ENCODE results near the gene CARHSP1.
"Not testable (repeated sequence)": the region's sequence is repeated elsewhere in the genome, so short reads cannot be mapped to it uniquely, and the experiment has no call there.

The CARHSP1 gene

DNA sequence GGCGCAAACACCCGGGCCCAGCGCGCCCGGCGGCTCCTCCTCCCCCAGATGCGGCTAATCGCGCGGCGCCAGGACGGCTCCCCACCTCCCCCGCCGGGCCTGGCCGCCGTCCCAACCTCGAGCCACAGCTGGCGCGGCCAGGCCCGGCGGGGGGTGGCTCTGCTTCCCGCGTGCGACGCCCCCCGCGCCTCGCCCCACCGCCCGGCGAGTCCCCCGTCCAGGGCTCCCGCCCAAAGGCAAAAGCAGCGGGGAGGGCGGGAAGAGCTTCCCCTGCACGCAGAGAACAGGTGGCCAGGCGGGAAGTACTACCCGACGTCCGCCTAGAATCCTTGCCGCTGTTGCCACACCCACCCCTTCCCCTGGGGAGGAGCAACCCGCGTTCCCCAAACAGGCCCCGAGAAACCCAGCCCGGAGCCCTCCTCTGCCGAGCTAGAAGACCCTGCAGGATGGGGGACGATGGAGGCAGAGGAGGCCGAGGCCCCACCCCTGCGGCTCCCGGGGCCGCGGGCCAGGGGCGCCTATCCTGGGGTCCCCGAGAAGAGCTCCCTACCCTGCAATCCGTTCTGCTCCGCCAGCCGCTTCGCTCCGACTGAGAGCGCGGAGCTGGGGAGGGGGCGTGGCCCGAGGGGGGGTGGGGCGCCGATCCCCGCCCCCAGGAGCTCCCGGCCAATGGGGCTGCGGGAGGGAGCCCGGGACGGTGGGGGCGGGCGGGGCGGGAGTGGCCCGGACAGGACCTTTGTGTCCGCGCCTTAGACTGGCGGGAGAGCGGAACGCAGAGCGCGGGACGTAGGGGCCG is at the start of gene CARHSP1:
Gene CARHSP1, minus strand, starts transcription at position 591 of the 796 bp plus-strand sequence. CDS start 9,678 bp downstream, outside the sequence.
- Mint-ChIP-seq H3K9me3 (no peaks in the 10 kb centered on the region), H3K36me3 (peaks cover 6% of the 10 kb centered on the region), H3K4me3 (peak within 1 kb of the TSS; percentile 96), H3K27ac (peak within 1 kb of the TSS; percentile 82), H3K27me3 (no peaks in the 10 kb centered on the region), H3K4me1 (peaks cover 67% of the 10 kb centered on the region)
- ATAC-seq = peak; percentile 89

DNA sequence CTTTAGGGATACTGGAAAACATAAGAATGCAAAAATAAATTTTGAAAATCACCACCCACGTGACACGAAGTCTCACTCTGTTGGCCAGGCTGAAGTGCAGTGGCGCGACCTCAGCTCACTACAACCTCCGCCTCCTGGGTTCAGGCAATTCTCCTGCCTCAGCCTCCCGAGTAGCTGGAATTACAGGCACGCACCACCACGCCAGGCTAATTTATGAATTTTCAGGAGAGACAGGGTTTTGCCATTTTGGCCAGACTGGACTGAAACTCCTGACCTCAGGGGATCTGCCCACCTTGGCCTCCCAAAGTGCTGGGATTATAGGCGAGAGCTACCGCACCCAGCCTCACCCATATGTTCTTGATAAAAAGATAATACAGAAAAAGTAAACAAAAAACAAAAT is 48.5 kb upstream of the CARHSP1 start:
- H3K27me3 Mint-ChIP-seq, ATAC-seq, H3K4me3 Mint-ChIP-seq, H3K9me3 Mint-ChIP-seq: not testable (repeated sequence)
- Mint-ChIP-seq H3K36me3 (peaks cover 67% of the 10 kb centered on the region), H3K27ac (peak overlapping the region; percentile 54), H3K4me1 (peaks cover 22% of the 10 kb centered on the region)

DNA sequence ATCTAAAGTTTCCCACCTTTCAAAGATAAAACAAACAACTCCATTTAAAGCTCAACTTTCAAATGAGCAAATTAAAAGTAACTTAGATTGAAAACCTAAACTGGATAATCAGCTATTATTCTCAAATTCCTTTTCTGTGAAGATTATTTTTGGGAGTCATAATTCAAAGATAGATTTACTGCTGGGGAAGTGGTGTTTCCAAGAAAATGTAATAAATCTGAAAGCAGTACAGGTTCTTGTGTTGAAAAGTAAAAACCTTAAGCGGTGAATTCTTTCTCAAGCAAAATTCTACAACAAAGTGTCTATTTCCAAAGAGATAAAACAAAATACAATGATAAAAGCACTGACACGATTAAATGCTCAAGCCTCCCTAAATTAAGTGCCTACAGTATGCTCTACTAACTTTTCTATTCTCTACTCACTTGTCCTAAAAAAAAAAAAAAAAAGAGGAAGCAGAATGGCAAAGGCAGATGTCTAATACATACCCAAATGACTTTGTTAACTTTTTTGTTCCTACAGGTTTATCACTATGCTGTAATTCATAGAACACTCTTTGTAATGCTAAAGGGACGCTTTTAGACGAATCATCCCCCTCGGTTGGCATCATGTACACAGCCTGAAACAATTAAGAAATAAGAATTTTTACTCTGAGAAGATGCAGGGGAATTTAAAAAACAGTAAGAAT is 47.9 kb upstream of the CARHSP1 start:
- Mint-ChIP-seq H3K9me3 (no peaks in the 10 kb centered on the region), H3K27ac (peak overlapping the region; percentile 54), H3K36me3 (peaks cover 72% of the 10 kb centered on the region), H3K27me3 (no peaks in the 10 kb centered on the region), H3K4me3 (no peak overlapping the region), H3K4me1 (peaks cover 22% of the 10 kb centered on the region)
- ATAC-seq = peak; percentile 64

DNA sequence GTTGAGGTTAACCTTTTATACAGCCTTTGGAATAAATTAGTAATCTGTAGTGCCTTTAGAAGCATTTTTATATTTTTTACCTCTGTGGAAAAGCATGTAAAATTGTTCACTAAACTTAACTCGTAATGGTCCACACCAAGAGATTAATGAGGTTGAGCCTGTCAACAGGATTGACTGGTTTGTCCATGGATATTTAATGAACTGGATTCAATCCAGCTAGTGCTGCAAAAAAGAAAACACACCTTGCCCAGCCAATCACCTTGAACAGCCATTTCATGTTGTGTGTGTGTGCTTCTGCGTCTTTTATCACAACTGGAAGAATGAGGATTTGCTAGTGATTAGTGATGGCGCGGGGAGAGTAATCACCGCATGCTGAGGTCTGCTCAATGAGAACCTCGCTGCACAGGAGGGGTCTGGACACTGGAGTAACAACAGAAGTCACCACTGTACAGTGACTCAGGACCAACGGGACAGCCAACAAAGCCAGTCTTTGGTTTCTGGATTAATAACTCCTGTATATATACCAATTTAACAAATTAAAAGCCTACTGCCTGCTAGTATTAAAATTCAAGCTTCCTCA is 47.0 kb upstream of the CARHSP1 start:
- Mint-ChIP-seq H3K9me3 (no peaks in the 10 kb centered on the region), H3K36me3 (peaks cover 81% of the 10 kb centered on the region), H3K4me1 (peaks cover 15% of the 10 kb centered on the region), H3K27ac (no peak overlapping the region), H3K27me3 (no peaks in the 10 kb centered on the region), H3K4me3 (no peak overlapping the region)
- no peak for ATAC-seq

DNA sequence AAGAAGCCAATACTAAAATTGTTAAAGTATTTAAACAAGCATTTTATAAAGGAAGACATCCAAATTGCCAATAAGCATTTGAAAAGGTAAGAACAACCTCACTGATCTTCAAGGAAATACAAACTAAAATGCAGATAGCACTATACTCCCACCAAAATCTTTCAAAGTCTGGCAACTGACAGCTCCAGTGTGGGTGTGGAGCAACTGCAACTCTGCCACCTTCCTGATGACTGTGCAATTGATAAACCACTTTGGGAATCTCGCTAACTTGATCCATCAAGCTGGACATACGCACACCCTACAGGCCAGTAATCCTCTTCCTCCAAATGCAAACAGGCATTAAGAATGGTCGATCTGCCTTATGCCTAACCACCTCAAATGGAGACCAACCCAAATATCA is 45.3 kb upstream of the CARHSP1 start:
- H3K4me3 Mint-ChIP-seq = no peak overlapping the region
- no peaks in the 10 kb centered on the region for H3K27me3 Mint-ChIP-seq
- peaks cover 81% of the 10 kb centered on the region for H3K36me3 Mint-ChIP-seq
- no peaks in the 10 kb centered on the region for H3K9me3 Mint-ChIP-seq
- H3K27ac Mint-ChIP-seq = no peak overlapping the region
- no peak for ATAC-seq
- H3K4me1 Mint-ChIP-seq = peaks cover 15% of the 10 kb centered on the region

DNA sequence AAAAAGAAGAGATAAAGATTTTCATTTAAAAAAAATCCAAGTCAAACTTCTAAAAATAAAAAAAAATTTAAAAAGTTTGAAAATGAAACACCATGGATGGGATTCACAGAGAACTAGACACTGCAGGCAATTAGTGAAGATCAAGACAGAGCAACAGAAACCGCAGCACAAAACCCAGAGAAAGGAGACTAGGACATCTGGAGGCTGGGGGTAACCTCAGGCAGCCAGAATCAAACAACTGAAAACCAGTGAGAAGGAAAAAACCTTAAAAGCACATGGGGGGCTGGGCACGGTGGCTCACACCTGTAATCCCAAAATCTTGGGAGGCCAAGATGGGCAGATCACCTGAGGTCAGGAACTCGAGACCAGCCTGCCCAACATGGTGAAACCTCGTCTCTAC is 44.0 kb upstream of the CARHSP1 start:
- ATAC-seq = no peak
- no peak overlapping the region for H3K27ac Mint-ChIP-seq
- peaks cover 83% of the 10 kb centered on the region for H3K36me3 Mint-ChIP-seq
- H3K9me3 Mint-ChIP-seq = no peaks in the 10 kb centered on the region
- no peak overlapping the region for H3K4me3 Mint-ChIP-seq
- peaks cover 13% of the 10 kb centered on the region for H3K4me1 Mint-ChIP-seq
- H3K27me3 Mint-ChIP-seq = no peaks in the 10 kb centered on the region

DNA sequence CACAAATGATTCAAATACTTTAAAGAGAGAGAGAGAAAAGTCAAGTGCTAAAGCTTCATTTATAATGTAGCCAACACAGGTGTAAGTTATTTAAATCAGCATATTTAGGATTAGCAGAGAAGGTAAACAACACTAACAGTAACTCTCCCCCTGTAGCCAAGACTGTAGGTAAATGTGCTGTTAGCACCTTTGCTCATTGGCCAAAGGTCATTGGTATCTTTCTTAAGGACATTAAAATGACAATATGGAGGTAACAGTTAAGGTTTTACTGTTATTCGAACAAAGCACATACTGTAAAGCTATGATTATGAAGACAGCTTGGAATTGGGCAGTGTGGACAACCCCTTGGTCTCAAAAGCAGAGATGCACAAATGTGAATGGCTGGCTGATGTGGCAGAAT is 42.0 kb upstream of the CARHSP1 start:
- Mint-ChIP-seq H3K4me3 (no peak overlapping the region), H3K27ac (no peak overlapping the region), H3K36me3 (peaks cover 67% of the 10 kb centered on the region)

DNA sequence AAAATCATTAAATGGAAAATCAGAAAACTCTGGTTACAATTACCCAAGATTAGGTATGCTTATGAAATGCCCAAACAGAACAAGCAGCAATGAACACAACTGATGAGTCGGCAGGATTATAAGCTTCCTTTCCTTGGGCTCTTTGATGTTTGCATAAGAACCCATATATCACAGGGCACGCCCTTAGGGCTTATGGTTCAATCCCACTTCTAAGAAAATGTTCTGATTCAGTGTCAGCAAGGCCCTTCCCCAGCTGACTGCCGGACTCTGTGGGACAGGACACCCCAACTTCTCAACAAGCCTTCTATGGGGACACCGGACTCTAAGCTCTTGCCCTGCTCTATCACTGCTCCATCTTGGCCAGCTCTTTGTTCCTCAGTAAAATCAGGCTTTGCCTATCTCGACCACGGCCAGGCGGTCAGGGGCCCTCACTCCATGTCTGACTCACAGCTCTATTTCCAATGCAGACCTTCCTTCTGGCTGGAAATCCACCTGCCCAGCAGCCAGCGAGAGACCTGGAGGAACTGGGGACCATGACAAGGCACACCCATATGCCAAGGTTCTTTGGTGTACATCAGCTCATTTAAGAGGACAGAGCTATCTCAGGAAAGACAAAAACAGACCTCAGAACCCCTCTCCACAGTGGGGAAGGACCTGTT is 40.1 kb upstream of the CARHSP1 start:
- ATAC-seq = no peak
- H3K9me3 Mint-ChIP-seq = no peaks in the 10 kb centered on the region
- H3K36me3 Mint-ChIP-seq = peaks cover 67% of the 10 kb centered on the region
- no peaks in the 10 kb centered on the region for H3K4me1 Mint-ChIP-seq
- peak overlapping the region; percentile 1 for H3K27ac Mint-ChIP-seq
- H3K27me3 Mint-ChIP-seq = no peaks in the 10 kb centered on the region
- H3K4me3 Mint-ChIP-seq = no peak overlapping the region

More for the DNA sequence above, 42.0 kb upstream of the CARHSP1 start:
- no peaks in the 10 kb centered on the region for H3K4me1 Mint-ChIP-seq
- no peaks in the 10 kb centered on the region for H3K9me3 Mint-ChIP-seq
- no peaks in the 10 kb centered on the region for H3K27me3 Mint-ChIP-seq
- no peak for ATAC-seq

DNA sequence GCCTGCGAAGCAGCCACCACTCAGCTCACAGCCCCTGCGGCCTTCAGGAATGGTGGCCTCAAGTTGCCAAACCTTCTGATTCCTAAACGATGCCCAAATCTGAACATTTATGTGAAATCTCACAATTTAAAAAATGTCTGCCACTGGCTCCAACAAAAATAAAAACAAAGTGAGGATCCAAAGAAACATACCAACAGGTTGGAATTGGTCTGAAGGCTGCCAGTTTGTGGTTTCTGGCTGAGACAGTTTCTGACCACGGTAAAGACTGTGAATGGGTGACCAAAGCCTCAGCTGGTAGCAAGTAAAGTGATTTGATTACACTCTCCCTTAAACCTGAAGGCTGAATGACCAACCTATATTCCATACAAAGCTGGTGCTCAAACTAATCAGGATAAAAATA is 38.3 kb upstream of the CARHSP1 start:
- ATAC-seq = no peak
- Mint-ChIP-seq H3K27me3 (no peaks in the 10 kb centered on the region), H3K9me3 (no peaks in the 10 kb centered on the region), H3K27ac (peak overlapping the region; percentile 54), H3K4me3 (no peak overlapping the region), H3K36me3 (peaks cover 68% of the 10 kb centered on the region), H3K4me1 (no peaks in the 10 kb centered on the region)

DNA sequence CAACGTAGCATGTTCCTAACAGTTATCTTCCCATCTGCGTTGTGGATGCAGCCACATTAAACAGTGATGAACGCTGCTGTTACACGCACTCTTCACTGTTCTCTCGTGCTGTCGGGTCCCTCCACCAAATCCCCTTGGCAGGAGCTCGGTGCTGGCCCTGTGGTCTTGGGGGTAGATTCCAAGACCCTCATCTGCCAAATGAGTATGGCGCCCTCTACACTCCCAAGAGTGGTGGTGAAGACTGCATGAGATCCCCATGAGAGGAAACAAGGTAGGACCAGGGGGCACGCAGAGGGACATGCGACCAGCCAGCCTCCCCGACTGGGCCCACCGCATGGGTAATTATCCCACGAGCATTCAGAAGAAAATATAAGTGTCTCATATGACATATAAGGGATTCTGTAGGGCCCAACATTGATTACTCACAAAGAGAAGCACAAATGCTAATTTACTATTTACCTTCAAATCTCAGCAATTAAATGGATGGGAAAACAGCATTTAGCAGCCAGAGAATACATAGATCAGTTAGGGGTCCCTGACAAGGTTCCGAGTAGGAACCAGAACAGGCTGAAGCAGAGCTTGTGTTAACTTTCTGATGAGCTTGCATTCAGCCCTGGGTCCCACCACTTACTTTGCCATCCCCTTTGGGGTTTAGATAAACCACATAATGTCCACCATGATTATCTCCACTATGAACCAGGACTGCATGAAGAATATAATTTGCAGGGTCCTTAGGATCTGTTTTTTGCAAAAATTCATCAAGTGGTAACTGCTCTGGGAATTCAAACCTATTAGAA is 37.2 kb upstream of the CARHSP1 start:
- Mint-ChIP-seq H3K4me1 (no peaks in the 10 kb centered on the region), H3K9me3 (no peaks in the 10 kb centered on the region), H3K27ac (no peak overlapping the region), H3K4me3 (no peak overlapping the region), H3K36me3 (peaks cover 68% of the 10 kb centered on the region), H3K27me3 (no peaks in the 10 kb centered on the region)
- ATAC-seq = no peak

DNA sequence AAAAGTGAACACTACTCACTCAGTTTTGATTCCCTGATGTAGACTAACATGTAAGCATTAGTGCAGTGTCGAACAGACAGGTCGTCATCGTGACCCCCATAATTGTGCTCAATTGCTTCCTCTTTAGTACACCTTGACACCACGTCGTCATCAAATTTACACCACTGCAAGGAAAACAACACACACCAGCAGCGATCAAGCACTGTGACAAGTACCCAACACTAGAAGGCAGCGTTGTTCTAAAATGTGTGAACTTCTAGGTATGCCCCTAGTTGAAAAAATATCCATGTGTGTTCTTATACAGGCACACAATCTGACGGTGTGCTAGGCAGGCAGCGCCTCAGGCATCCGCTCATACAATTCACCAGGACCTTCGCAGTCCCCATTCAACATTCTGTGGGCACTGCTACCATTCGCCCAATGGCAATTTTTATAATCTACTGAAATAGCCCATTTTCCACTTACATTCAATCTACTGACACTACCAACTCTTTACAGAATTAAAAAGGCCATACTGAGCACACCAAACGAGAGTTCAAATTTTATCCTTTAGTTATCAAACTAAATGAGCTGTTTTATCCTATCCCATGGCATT is 36.5 kb upstream of the CARHSP1 start:
- Mint-ChIP-seq H3K27me3 (no peaks in the 10 kb centered on the region), H3K4me1 (no peaks in the 10 kb centered on the region), H3K4me3 (no peak overlapping the region), H3K9me3 (no peaks in the 10 kb centered on the region), H3K36me3 (peaks cover 68% of the 10 kb centered on the region), H3K27ac (no peak overlapping the region)
- ATAC-seq = peak; percentile 65

DNA sequence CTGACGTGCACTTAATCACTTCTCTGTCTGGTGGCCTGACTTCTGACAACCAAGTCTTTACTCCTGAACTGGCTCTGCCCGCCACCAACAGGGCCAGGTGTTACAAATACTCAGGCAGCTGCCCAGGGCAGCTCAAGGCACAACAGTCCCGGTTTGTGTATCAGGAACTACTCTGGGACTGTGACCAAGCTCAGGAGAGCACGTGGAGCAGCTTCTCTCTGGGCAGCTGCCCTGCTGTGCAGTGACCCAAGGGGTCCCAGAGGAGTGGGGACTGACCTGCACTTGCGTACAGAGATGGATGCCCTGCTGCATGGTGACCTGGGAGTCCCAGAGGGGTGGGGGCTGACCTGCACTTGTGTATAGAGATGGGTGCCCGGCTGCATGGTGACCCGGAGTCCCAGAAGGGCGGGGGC is 35.2 kb upstream of the CARHSP1 start:
- Mint-ChIP-seq H3K27ac (no peak overlapping the region), H3K9me3 (no peaks in the 10 kb centered on the region)

DNA sequence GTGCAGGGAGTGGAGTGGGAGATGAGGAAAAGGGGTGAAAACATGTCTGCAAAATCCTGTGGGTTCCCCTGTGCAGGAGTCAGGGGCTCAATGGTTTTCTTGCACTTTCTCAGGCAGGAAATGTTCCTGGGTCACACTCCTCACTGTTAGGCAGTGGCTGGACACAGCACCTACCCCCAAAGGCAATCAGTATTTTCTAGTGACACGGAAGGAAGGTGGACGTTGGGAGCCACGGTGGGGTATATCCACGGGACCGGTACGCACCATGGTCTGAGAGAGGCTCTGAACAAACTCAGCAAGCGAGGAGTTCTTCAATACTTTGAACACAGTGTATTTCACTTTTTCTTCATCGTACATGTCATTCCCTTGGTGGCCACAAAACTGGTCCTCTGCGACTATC is 34.2 kb upstream of the CARHSP1 start:
- Mint-ChIP-seq H3K4me3 (no peak overlapping the region), H3K27ac (no peak overlapping the region), H3K36me3 (peaks cover 72% of the 10 kb centered on the region), H3K4me1 (no peaks in the 10 kb centered on the region), H3K27me3 (no peaks in the 10 kb centered on the region), H3K9me3 (no peaks in the 10 kb centered on the region)
- ATAC-seq = no peak

More for the DNA sequence above, 35.2 kb upstream of the CARHSP1 start:
- peaks cover 73% of the 10 kb centered on the region for H3K36me3 Mint-ChIP-seq
- no peak overlapping the region for H3K4me3 Mint-ChIP-seq
- H3K27me3 Mint-ChIP-seq = no peaks in the 10 kb centered on the region
- no peak for ATAC-seq
- no peaks in the 10 kb centered on the region for H3K4me1 Mint-ChIP-seq

DNA sequence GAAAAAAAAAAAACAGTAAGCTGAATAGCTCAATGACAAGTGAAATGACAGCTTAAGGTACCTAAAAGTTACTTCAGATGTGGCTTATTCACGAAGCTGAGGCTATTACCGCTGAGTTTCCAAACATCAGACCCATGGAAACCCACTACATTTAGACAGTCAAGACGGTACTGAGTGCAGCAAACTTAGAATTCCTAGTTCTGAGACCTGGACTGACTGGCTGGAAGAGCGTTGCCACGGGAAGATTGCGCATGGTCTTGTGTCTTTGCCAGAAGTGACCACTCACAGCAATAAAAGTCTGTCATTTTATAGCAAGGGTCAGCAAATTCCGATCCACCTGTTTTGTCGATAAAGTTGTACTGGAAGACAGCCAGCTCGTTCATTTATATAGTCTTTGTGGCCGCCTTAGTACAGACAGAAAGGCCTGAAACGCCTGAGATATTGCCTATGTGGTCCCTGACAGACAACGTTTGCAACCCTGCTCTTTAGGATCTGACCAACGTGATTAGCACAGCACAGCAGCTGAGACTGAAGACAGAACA is 32.6 kb upstream of the CARHSP1 start:
- no peak for ATAC-seq
- Mint-ChIP-seq H3K4me1 (no peaks in the 10 kb centered on the region), H3K36me3 (peaks cover 85% of the 10 kb centered on the region), H3K4me3 (no peak overlapping the region), H3K9me3 (no peaks in the 10 kb centered on the region), H3K27me3 (no peaks in the 10 kb centered on the region), H3K27ac (no peak overlapping the region)

Data from stimulated activated memory B cell treated with anti-CD40 and anti-IgM and Interleukin-4, amounts not matched to agents 10 μg/mL and 1 μg/mL and 100 μg/mL, for 72 hours (primary cell).